Large intestine (tissue), 3 donors: Measurements from ENCODE around the gene OR5M11. TPM values are rescaled to one million over a fixed set of nuclear protein-coding genes. Genes with fewer than 3 reads are reported as not detected.

ENCODE experiments used
- DNase-seq, 2 donors: peaks; one replicate each; pipeline versions ENCODE4 v3.0.0 to v3.0.0-alpha.2; 2013
- H3K27ac ChIP-seq: one replicate; pipeline ENCODE4 v1.5.1; 2013; ENCODE audit warnings: low read length
- H3K27me3 ChIP-seq: 2 replicates; pipeline ENCODE4 v1.6.1; 2013; ENCODE audit warnings: low read length; ENCODE audit not compliant: control insufficient read depth, insufficient read depth
- H3K36me3 ChIP-seq: 2 replicates; pipeline ENCODE4 v1.6.1; 2013; ENCODE audit warnings: low read length; ENCODE audit not compliant: control insufficient read depth, insufficient read depth
- H3K4me1 ChIP-seq: one replicate; pipeline ENCODE4 v1.6.1; 2013; ENCODE audit warnings: low read length; ENCODE audit not compliant: control insufficient read depth, insufficient read depth
- H3K4me3 ChIP-seq: one replicate; pipeline ENCODE4 v1.5.1; 2013; ENCODE audit warnings: low read length
- H3K9me3 ChIP-seq: one replicate; pipeline ENCODE4 v1.6.1; 2013; ENCODE audit warnings: mild to moderate bottlenecking, low read depth, low read length, moderate library complexity; ENCODE audit not compliant: control insufficient read depth
- WGBS: methylation state at CpG from one replicate; pipeline ENCODE4 v1.1.5; 2013; ENCODE audit warnings: low lambda C conversion rate; ENCODE audit not compliant: insufficient coverage; 5-methylcytosine and 5-hydroxymethylcytosine counted together
- polyA plus RNA-seq: library from polyadenylated mRNA; unstranded; fragments of 120-200 nt; gene quantifications from one replicate; pipeline ENCODE4 v1.2.1, GENCODE V29; 2013

Gene OR5M11
- polyA plus RNA-seq, 1 donor, result not detected

- Histone ChIP-seq H3K4me1 (no peaks in the 10 kb centered on the region), H3K27me3 (no peaks in the 10 kb centered on the region), H3K9me3 (no peaks in the 10 kb centered on the region), H3K27ac (no peak overlapping the region), H3K36me3 (no peaks in the 10 kb centered on the region), H3K4me3 (no peak overlapping the region)
- no peak for DNase-seq
- 75% methylated on average over 1 of the region's 1 CpG for WGBS
Measured at GRCh38 chr11:56513280-56513679, 29.8 kb downstream of the OR5M11 start.

- Histone ChIP-seq H3K4me1 (no peaks in the 10 kb centered on the region), H3K27ac (no peak overlapping the region), H3K4me3 (no peak overlapping the region), H3K27me3 (no peaks in the 10 kb centered on the region), H3K36me3 (no peaks in the 10 kb centered on the region), H3K9me3 (no peaks in the 10 kb centered on the region)
- 100% methylated on average over 1 of the region's 1 CpG for WGBS
- DNase-seq, result no peak
Measured at GRCh38 chr11:56509439-56509838, 33.6 kb downstream of the OR5M11 start.

GRCh38 chr11:56497010-56497409 is 46.0 kb downstream of the OR5M11 start:
- H3K27me3 ChIP-seq, result no peaks in the 10 kb centered on the region
- H3K4me1 ChIP-seq, result no peaks in the 10 kb centered on the region
- no peak for DNase-seq
- no peaks in the 10 kb centered on the region for H3K36me3 ChIP-seq
- WGBS, result no CpG with 5 or more reads among the region's 28 CpGs
- no peak overlapping the region for H3K27ac ChIP-seq
- no peak overlapping the region for H3K4me3 ChIP-seq
- H3K9me3 ChIP-seq, result peaks cover 16% of the 10 kb centered on the region

GRCh38 chr11:56495117-56495516 is 47.9 kb downstream of the OR5M11 start:
- H3K9me3 ChIP-seq, result peaks cover 16% of the 10 kb centered on the region
- no peaks in the 10 kb centered on the region for H3K27me3 ChIP-seq
- DNase-seq, result no peak
- no peak overlapping the region for H3K27ac ChIP-seq
- no peaks in the 10 kb centered on the region for H3K36me3 ChIP-seq
- WGBS, result no CpG with 5 or more reads among the region's 2 CpGs
- no peaks in the 10 kb centered on the region for H3K4me1 ChIP-seq
- no peak overlapping the region for H3K4me3 ChIP-seq

Other genes starting within 250 kb of the OR5M11 start
- not detected for gene OR8K3, start 228.1 kb downstream of the OR5M11 start, polyA plus RNA-seq
- gene OR8K1, start 197.2 kb downstream of the OR5M11 start, polyA plus RNA-seq, result not detected
- gene OR8J1, start 189.0 kb downstream of the OR5M11 start, polyA plus RNA-seq, result not detected
- gene OR8U1, start 167.6 kb downstream of the OR5M11 start, polyA plus RNA-seq, result not detected
- not detected for gene OR5AL1, start 130.6 kb downstream of the OR5M11 start, polyA plus RNA-seq
- gene OR5M3, start 69.9 kb downstream of the OR5M11 start, polyA plus RNA-seq, result not detected
- not detected for gene OR5M8, start 51.9 kb downstream of the OR5M11 start, polyA plus RNA-seq
- gene OR5M10, start 34.5 kb upstream of the OR5M11 start, polyA plus RNA-seq, result not detected
- not detected for gene OR5M1, start 71.6 kb upstream of the OR5M11 start, polyA plus RNA-seq
- gene OR5AP2, start 99.2 kb upstream of the OR5M11 start, polyA plus RNA-seq, result not detected
- gene OR5AR1, start 120.4 kb upstream of the OR5M11 start, polyA plus RNA-seq, result not detected
- gene OR9G1, start 155.8 kb upstream of the OR5M11 start, polyA plus RNA-seq, result 0.28 TPM
- gene OR9G4, start 205.4 kb upstream of the OR5M11 start, polyA plus RNA-seq, result not detected